H1 (cell line): Measurements from ENCODE around the gene NEDD1. TPM values are rescaled to one million over a fixed set of nuclear protein-coding genes. Genes with fewer than 3 reads are reported as not detected.
A peak's percentile ranks its signal among the peaks of the same experiment; 100 is the strongest.

Experiments used
- CTCF ChIA-PET: fragments of 300-600 bp; sonication (Branson Sonifier 250); formaldehyde crosslinking; loops from one replicate; lab custom pipeline; 2021; ENCODE audit not compliant: partially characterized antibody; lab: Charles Lee
- POLR2A ChIA-PET: fragments of 300-600 bp; sonication (Branson Sonifier 250); formaldehyde crosslinking; loops from one replicate; lab custom pipeline; 2021; ENCODE audit warnings: inconsistent platforms; ENCODE audit not compliant: partially characterized antibody; lab: Charles Lee
- DNase-seq, 2 experiments: peaks; one replicate each; pipeline versions ENCODE4 v3.0.0 to v3.0.0-alpha.2; 2010 to 2022; ENCODE audit warnings: low spot score in 2 of 2, low read depth in 1 of 2, mixed read lengths in 1 of 2
- FAIRE-seq: peaks from 2 replicates; lab custom pipeline; 2011; peaks lifted over from hg19 to GRCh38; lab: Jason Lieb, UNC
- H2AFZ ChIP-seq: 2 replicates; pipeline ENCODE4 v1.8.1; 2012; ENCODE audit warnings: low read length, inconsistent platforms
- H2AK5ac ChIP-seq: 2 replicates; pipeline ENCODE4 v1.6.1; 2013; ENCODE audit warnings: low read depth, low read length
- H2BK120ac ChIP-seq: replicated peaks from 2 replicates; pipeline ENCODE3; 2013; ENCODE audit warnings: low read depth, low read length, inconsistent platforms
- H2BK12ac ChIP-seq: 2 replicates; pipeline ENCODE4 v1.6.1; 2013; ENCODE audit warnings: low read depth, low read length
- H2BK15ac ChIP-seq: 2 replicates; pipeline ENCODE4 v1.6.1; 2013; ENCODE audit warnings: low read length
- H2BK20ac ChIP-seq: 2 replicates; pipeline ENCODE4 v1.6.1; 2013; ENCODE audit warnings: low read length
- H2BK5ac ChIP-seq: 2 replicates; pipeline ENCODE4 v1.6.1; 2013; ENCODE audit warnings: low read depth, low read length
- H3K14ac ChIP-seq: 2 replicates; pipeline ENCODE4 v1.6.1; 2013; ENCODE audit warnings: inconsistent platforms; ENCODE audit not compliant: insufficient read length
- H3K18ac ChIP-seq: 2 replicates; pipeline ENCODE4 v1.6.1; 2013; ENCODE audit warnings: low read length; ENCODE audit errors: extremely low read depth
- H3K23ac ChIP-seq: 2 replicates; pipeline ENCODE4 v1.6.1; 2013; ENCODE audit warnings: inconsistent platforms; ENCODE audit not compliant: insufficient read length
- H3K23me2 ChIP-seq: 2 replicates; pipeline ENCODE4 v1.6.1; 2013; ENCODE audit warnings: low read depth, low read length
- H3K27ac ChIP-seq: 2 replicates; pipeline ENCODE4 v1.6.1; 2011; ENCODE audit warnings: low read depth, low read length, inconsistent platforms
- H3K27me3 ChIP-seq, 4 experiments: replicated peaks in 1 of 4; 1 replicate in 1 of 4; 2 replicates in 3 of 4; pipeline versions ENCODE4 v1.6.1 to v1.8.1; 2011 to 2013; ENCODE audit warnings: low read length in 3 of 4, mild to moderate bottlenecking in 3 of 4, inconsistent platforms in 2 of 4, mixed read lengths in 2 of 4, moderate library complexity in 1 of 4; ENCODE audit not compliant: control insufficient read depth in 3 of 4, insufficient read depth in 3 of 4; ENCODE audit errors: extremely low read depth in 1 of 4
- H3K36me3 ChIP-seq, 4 experiments: 2 replicates each; pipeline versions ENCODE4 v1.6.1 to v1.8.1; 2011 to 2013; ENCODE audit warnings: mild to moderate bottlenecking in 4 of 4, low read length in 3 of 4, moderate library complexity in 2 of 4, control low read depth in 1 of 4, inconsistent platforms in 1 of 4; ENCODE audit not compliant: insufficient read depth in 4 of 4, control insufficient read depth in 2 of 4
- H3K4ac ChIP-seq: replicated peaks from 2 replicates; pipeline ENCODE3; 2013; ENCODE audit warnings: low read length, low read depth, mixed read lengths, inconsistent platforms; ENCODE audit not compliant: insufficient read length
- H3K4me1 ChIP-seq, 4 experiments: replicated peaks in 1 of 4; 1 replicate in 1 of 4; 2 replicates in 3 of 4; pipeline versions ENCODE4 v1.6.1 to v1.8.1; 2011 to 2013; ENCODE audit warnings: low read length in 3 of 4, inconsistent platforms in 2 of 4, mixed read lengths in 1 of 4; ENCODE audit not compliant: insufficient read depth in 4 of 4, control insufficient read depth in 3 of 4
- H3K4me2 ChIP-seq, 2 experiments: 2 replicates each; pipeline versions ENCODE4 v1.6.1 to v1.8.1; 2011 to 2013; ENCODE audit warnings: low read depth in 2 of 2, low read length in 2 of 2, control low read depth in 1 of 2, inconsistent platforms in 1 of 2, mild to moderate bottlenecking in 1 of 2; ENCODE audit not compliant: insufficient read depth in 1 of 2
- H3K4me3 ChIP-seq, 4 experiments: fragments of 200-600, 300-600 bp in 1 of 4; sonication (generic), shearing (Covaris generic), sonication (Bioruptor Twin) in 1 of 4; 2 replicates each; pipeline versions ENCODE4 v1.5.1 to v1.8.1; 2011 to 2016; ENCODE audit warnings: low read length in 4 of 4, low read depth in 3 of 4, control low read depth in 2 of 4, inconsistent platforms in 2 of 4, mild to moderate bottlenecking in 2 of 4, mixed read lengths in 1 of 4, moderate library complexity in 1 of 4; ENCODE audit not compliant: insufficient read depth in 2 of 4; ENCODE audit errors: extremely low read depth in 1 of 4
- H3K56ac ChIP-seq: replicated peaks from 2 replicates; pipeline ENCODE3; 2013; ENCODE audit warnings: low read depth, mild to moderate bottlenecking, mixed read lengths, low read length, inconsistent platforms; ENCODE audit not compliant: insufficient read length
- H3K79me1 ChIP-seq: 2 replicates; pipeline ENCODE4 v1.6.1; 2013; ENCODE audit warnings: low read depth, low read length, control low read depth
- H3K79me2 ChIP-seq, 2 experiments: 2 replicates each; pipeline versions ENCODE4 v1.6.1 to v1.8.1; 2012 to 2013; ENCODE audit warnings: low read length in 2 of 2, mild to moderate bottlenecking in 2 of 2, inconsistent platforms in 1 of 2; ENCODE audit not compliant: insufficient read depth in 2 of 2, control insufficient read depth in 1 of 2
- H3K9ac ChIP-seq, 4 experiments: replicated peaks in 1 of 4; 1 replicate in 1 of 4; 2 replicates in 3 of 4; pipeline versions ENCODE4 v1.6.1 to v1.8.1; 2011 to 2013; ENCODE audit warnings: low read depth in 3 of 4, low read length in 3 of 4, control low read depth in 2 of 4, mild to moderate bottlenecking in 2 of 4, moderate library complexity in 2 of 4, inconsistent platforms in 1 of 4; ENCODE audit errors: extremely low read depth in 1 of 4
- H3K9me3 ChIP-seq, 2 experiments: 2 replicates each; pipeline versions ENCODE4 v1.6.1 to v1.8.1; 2012 to 2013; ENCODE audit warnings: mild to moderate bottlenecking in 2 of 2, moderate library complexity in 2 of 2, control low read depth in 1 of 2, inconsistent platforms in 1 of 2, low read depth in 1 of 2, low read length in 1 of 2, mixed read lengths in 1 of 2; ENCODE audit not compliant: insufficient read depth in 2 of 2
- H4K20me1 ChIP-seq, 2 experiments: replicated peaks in 1 of 2; 2 replicates each; pipeline versions ENCODE3 to v1.8.1; 2011 to 2013; ENCODE audit warnings: inconsistent platforms in 2 of 2, low read length in 2 of 2, mild to moderate bottlenecking in 1 of 2; ENCODE audit not compliant: insufficient read depth in 2 of 2, control insufficient read depth in 1 of 2
- H4K5ac ChIP-seq: 2 replicates; pipeline ENCODE4 v1.6.1; 2013; ENCODE audit warnings: low read length, low read depth, mixed read lengths, inconsistent platforms; ENCODE audit not compliant: insufficient read length
- H4K8ac ChIP-seq: 2 replicates; pipeline ENCODE4 v1.8.0; 2013; ENCODE audit warnings: mild to moderate bottlenecking, moderate library complexity, low read length, inconsistent platforms; ENCODE audit not compliant: insufficient read depth; ENCODE audit errors: extremely low read depth
- H4K91ac ChIP-seq: replicated peaks from 2 replicates; pipeline ENCODE3; 2013; ENCODE audit warnings: low read length, mixed read lengths, inconsistent platforms; ENCODE audit not compliant: insufficient read length
- CEBPB ChIP-seq: IDR thresholded peaks from 2 replicates; pipeline ENCODE4 v1.6.1; 2012; ENCODE audit warnings: low read depth, low read length
- MAFK ChIP-seq: IDR thresholded peaks from 2 replicates; pipeline ENCODE4 v1.6.1; 2012; ENCODE audit warnings: low read depth, mild to moderate bottlenecking, improper control_type of control experiment, low read length
- POU5F1 ChIP-seq: IDR thresholded peaks from 2 replicates; pipeline ENCODE4 v1.6.1; 2011; ENCODE audit warnings: low read depth, mild to moderate bottlenecking, low read length, moderate library complexity
- RBBP5 ChIP-seq: IDR thresholded peaks from 2 replicates; pipeline ENCODE4 v1.7.1; 2012; ENCODE audit warnings: low read depth, mild to moderate bottlenecking, inconsistent platforms, low read length, moderate library complexity, borderline replicate concordance
- SIRT6 ChIP-seq: IDR thresholded peaks from one replicate; pipeline ENCODE4 v1.7.1; 2012; ENCODE audit warnings: low read length, inconsistent platforms
- SIX5 ChIP-seq: IDR thresholded peaks from 2 replicates; pipeline ENCODE4 v1.6.1; 2011; ENCODE audit warnings: mild to moderate bottlenecking, low read depth, low read length
- SP1 ChIP-seq: IDR thresholded peaks from 2 replicates; pipeline ENCODE4 v1.6.1; 2011; ENCODE audit warnings: low read depth, low read length
- TBP ChIP-seq: IDR thresholded peaks from 2 replicates; pipeline ENCODE4 v1.6.1; 2011; ENCODE audit warnings: low read depth, low read length, improper control_type of control experiment
- WGBS, 2 experiments: shearing (Covaris generic) in 1 of 2; methylation state at CpG; one replicate each; pipeline versions ENCODE4 v1.1.6 to v1.1.7; 2013 to 2015; ENCODE audit warnings: low lambda C conversion rate in 2 of 2, mixed read lengths in 2 of 2, inconsistent platforms in 1 of 2, low coverage in 1 of 2, missing lambda C conversion rate in 1 of 2; ENCODE audit not compliant: insufficient replicate concordance in 2 of 2, insufficient coverage in 1 of 2, insufficient read length in 1 of 2; ENCODE audit errors: extremely low coverage in 1 of 2, missing lambda C conversion rate in 1 of 2; 5-methylcytosine and 5-hydroxymethylcytosine counted together
- polyA plus RNA-seq, 7 experiments: library from polyadenylated mRNA; depleted of rRNA in 3 of 7; stranded (reverse) in 5 of 7; unstranded in 2 of 7; fragments of >200 nt in 5 of 7; fragments of 200-250 nt in 2 of 7; gene quantifications; 1 replicate in 5 of 7; 2 replicates in 1 of 7; 4 replicates in 1 of 7; pipeline versions ENCODE4 v1.2.1 to v1.2.3, GENCODE V29; 2011 to 2013; ENCODE audit warnings: missing spikeins in 2 of 7, mixed read lengths in 2 of 7
- total RNA-seq: library from RNA; stranded (reverse); fragmentation: NEBNext Ultra II Directional; extraction: Animal tissue kit (Norgen Biotek cat#: 25700); gene quantifications from 2 replicates; pipeline ENCODE4 v1.2.1, GENCODE V29; 2021

Gene NEDD1
- total and polyA plus RNA-seq, 2 of the 8 experiments (the other 6 are each of a cell fraction or from before 2014, with no cell fraction given): 9.0 to 26.6 TPM

DNA sequence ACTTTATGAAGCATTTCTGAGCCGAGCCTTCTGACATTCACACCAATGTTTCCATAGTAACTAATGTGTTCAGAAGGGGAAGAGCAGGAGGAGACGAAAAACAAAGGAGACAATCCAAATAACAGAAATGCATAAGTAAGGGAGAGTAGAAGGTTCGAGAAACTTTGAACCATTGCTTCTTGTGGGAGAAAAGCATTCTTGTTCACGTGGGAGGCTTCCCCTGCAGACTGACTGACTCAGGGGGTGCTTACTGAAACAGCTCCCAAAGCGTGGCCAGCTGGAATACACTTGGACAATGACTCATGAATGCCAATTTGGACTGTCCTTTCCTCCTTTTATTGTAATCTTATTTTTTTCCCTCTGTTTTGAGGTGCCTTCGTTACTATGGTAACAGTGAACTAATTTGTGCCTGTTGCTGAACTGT, 73.9 kb downstream of the NEDD1 start:
- Histone ChIP-seq H3K79me2 (no peaks in the 10 kb centered on the region), H4K91ac (no peak overlapping the region), H3K36me3 (no peaks in the 10 kb centered on the region), H2BK120ac (no peak overlapping the region), H2AK5ac (no peak overlapping the region), H3K4me1 (peaks cover 0 to 5% (median 2%) of the 10 kb centered on the region in 4 experiments; a peak in 4 of 7 replicates), H2BK12ac (no peak overlapping the region), H2BK15ac (no peak overlapping the region), H3K27me3 (peaks cover 0 to 2% (median 2%) of the 10 kb centered on the region in 4 experiments; a peak in 2 of 7 replicates), H3K23ac (no peak overlapping the region), H2BK5ac (no peak overlapping the region), H4K8ac (no peak overlapping the region), H3K9me3 (no peaks in the 10 kb centered on the region; a peak in 1 of 4 replicates), H4K5ac (no peak overlapping the region), H2AFZ (0 out of 2 replicates have a peak overlapping the region, but pooled peaks have one; percentile 58), H3K9ac (no peak overlapping the region), H2BK20ac (no peak overlapping the region), H3K14ac (no peak overlapping the region), H3K27ac (no peak overlapping the region), H3K4me2 (no peak overlapping the region), H3K4me3 (no peak overlapping the region), H3K18ac (no peak overlapping the region), H3K4ac (no peak overlapping the region), H3K56ac (no peak overlapping the region), H3K23me2 (peaks cover 3% of the 10 kb centered on the region; the same call in 1 of the 2 replicates), H4K20me1 (no peaks in the 10 kb centered on the region), H3K79me1 (no peaks in the 10 kb centered on the region)
- 75% methylated on average over 5 of the region's 6 CpGs; no CpG with 5 or more reads in 1 of the 2 experiments for WGBS, 2 experiments
- no peak for DNase-seq
- TF ChIP-seq MAFK (no peak), CEBPB (no peak), SIRT6 (no peak), SP1 (no peak), RBBP5 (no peak), SIX5 (no peak), TBP (no peak), POU5F1 (no peak)
- FAIRE-seq: no peak
- ChIA-PET POLR2A (no interaction called here), CTCF (interaction anchor here (0.7 to 1.0 kb wide), 2 partner anchors 275 to 1437 kb away, joined by 4 to 6 read pairs; no protein-coding TSS in a partner anchor)
